Endothelial cell (in vitro differentiated cells): ENCODE data around the gene RLN1. TPM values are rescaled to one million over a fixed set of nuclear protein-coding genes. Genes with fewer than 3 reads are reported as not detected.

Source experiments
- DNase-seq: peaks from one replicate; pipeline ENCODE4 v3.0.0; 2021; ENCODE audit warnings: low spot score
- H3K27ac Mint-ChIP-seq: one replicate; pipeline ENCODE4 v1.8.0; 2021; ENCODE audit warnings: mixed read lengths, inconsistent platforms; ENCODE audit not compliant: unreplicated experiment
- H3K27me3 Mint-ChIP-seq: one replicate; pipeline ENCODE4 v1.8.0; 2021; ENCODE audit warnings: mild to moderate bottlenecking, moderate library complexity, mixed read lengths, inconsistent platforms; ENCODE audit not compliant: unreplicated experiment
- H3K36me3 Mint-ChIP-seq: one replicate; pipeline ENCODE4 v1.8.0; 2021; ENCODE audit warnings: mild to moderate bottlenecking, low read depth, mixed read lengths, inconsistent platforms; ENCODE audit not compliant: unreplicated experiment
- H3K4me1 Mint-ChIP-seq: one replicate; pipeline ENCODE4 v1.8.0; 2021; ENCODE audit warnings: mild to moderate bottlenecking, mixed read lengths, inconsistent platforms; ENCODE audit not compliant: unreplicated experiment
- H3K4me3 Mint-ChIP-seq: one replicate; pipeline ENCODE4 v1.8.0; 2021; ENCODE audit warnings: mild to moderate bottlenecking, mixed read lengths, inconsistent platforms; ENCODE audit not compliant: unreplicated experiment
- H3K9me3 Mint-ChIP-seq: one replicate; pipeline ENCODE4 v1.8.0; 2021; ENCODE audit warnings: mixed read lengths, inconsistent platforms; ENCODE audit not compliant: unreplicated experiment
- total RNA-seq: library from RNA; stranded (reverse); fragmentation: NEBNext Ultra II Directional; extraction: Animal tissue kit (Norgen Biotek cat#: 25700); gene quantifications from one replicate; pipeline ENCODE4 v1.2.1, GENCODE V29; 2021; ENCODE audit not compliant: unreplicated experiment
- TF ChIP-seq, protein P1 (sequence below): fragments of 200-600 bp; sonication (generic); IDR thresholded peaks from one replicate; pipeline ENCODE4 v1.5.0; 2021; ENCODE audit warnings: antibody characterized with exemption; ENCODE audit not compliant: unreplicated experiment

The RLN1 gene
- total RNA-seq, 1 donor from 2014 or later, result not detected

DNA sequence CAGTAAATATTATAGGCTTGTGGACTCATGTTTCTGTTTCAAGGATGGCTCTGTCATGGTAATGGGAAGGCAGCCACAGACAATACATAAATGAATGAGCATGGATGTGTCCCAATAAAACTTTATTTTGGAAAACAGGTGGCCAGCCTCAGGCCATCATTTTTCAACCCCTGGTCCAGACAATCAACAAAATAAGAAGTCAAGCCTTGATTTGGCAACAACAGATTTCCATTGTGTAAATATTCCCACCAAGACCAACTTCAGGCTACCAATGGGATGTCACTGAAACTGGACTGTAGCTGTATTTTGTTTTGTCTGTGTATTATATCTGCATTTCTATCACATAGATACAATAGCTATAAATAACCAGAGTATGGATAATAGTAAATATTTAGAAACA lies 20.7 kb upstream of the RLN1 start:
- DNase-seq, result no peak
- TF ChIP-seq, protein P1, sequence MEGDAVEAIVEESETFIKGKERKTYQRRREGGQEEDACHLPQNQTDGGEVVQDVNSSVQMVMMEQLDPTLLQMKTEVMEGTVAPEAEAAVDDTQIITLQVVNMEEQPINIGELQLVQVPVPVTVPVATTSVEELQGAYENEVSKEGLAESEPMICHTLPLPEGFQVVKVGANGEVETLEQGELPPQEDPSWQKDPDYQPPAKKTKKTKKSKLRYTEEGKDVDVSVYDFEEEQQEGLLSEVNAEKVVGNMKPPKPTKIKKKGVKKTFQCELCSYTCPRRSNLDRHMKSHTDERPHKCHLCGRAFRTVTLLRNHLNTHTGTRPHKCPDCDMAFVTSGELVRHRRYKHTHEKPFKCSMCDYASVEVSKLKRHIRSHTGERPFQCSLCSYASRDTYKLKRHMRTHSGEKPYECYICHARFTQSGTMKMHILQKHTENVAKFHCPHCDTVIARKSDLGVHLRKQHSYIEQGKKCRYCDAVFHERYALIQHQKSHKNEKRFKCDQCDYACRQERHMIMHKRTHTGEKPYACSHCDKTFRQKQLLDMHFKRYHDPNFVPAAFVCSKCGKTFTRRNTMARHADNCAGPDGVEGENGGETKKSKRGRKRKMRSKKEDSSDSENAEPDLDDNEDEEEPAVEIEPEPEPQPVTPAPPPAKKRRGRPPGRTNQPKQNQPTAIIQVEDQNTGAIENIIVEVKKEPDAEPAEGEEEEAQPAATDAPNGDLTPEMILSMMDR, result no peak
- H3K36me3 Mint-ChIP-seq, result peaks cover 3% of the 10 kb centered on the region
- H3K27ac Mint-ChIP-seq, result no peak overlapping the region
- H3K4me1 Mint-ChIP-seq, result no peaks in the 10 kb centered on the region
- no peaks in the 10 kb centered on the region for H3K9me3 Mint-ChIP-seq
- H3K4me3 Mint-ChIP-seq, result no peak overlapping the region
- H3K27me3 Mint-ChIP-seq, result peaks cover 3% of the 10 kb centered on the region

- Mint-ChIP-seq H3K9me3 (no peaks in the 10 kb centered on the region), H3K4me1 (no peaks in the 10 kb centered on the region), H3K36me3 (peaks cover 3% of the 10 kb centered on the region), H3K27me3 (peaks cover 3% of the 10 kb centered on the region), H3K27ac (no peak overlapping the region), H3K4me3 (no peak overlapping the region)
- DNase-seq, result no peak
- TF ChIP-seq, protein P1, result no peak
Measured at GRCh38 chr9:5357431-5358105, 17.9 kb upstream of the RLN1 start.

- Mint-ChIP-seq H3K4me3 (no peak overlapping the region), H3K9me3 (no peaks in the 10 kb centered on the region), H3K27me3 (peaks cover 2% of the 10 kb centered on the region), H3K36me3 (no peaks in the 10 kb centered on the region), H3K27ac (no peak overlapping the region), H3K4me1 (no peaks in the 10 kb centered on the region)
- TF ChIP-seq, protein P1, result no peak
- DNase-seq, result no peak
Measured at GRCh38 chr9:5355817-5356216, 16.1 kb upstream of the RLN1 start.

GRCh38 chr9:5355226-5355625 lies 15.6 kb upstream of the RLN1 start:
- Mint-ChIP-seq H3K4me1 (no peaks in the 10 kb centered on the region), H3K27me3 (peaks cover 2% of the 10 kb centered on the region), H3K27ac (no peak overlapping the region), H3K36me3 (no peaks in the 10 kb centered on the region), H3K9me3 (no peaks in the 10 kb centered on the region), H3K4me3 (no peak overlapping the region)
- DNase-seq, result no peak
- TF ChIP-seq, protein P1, result no peak

DNA sequence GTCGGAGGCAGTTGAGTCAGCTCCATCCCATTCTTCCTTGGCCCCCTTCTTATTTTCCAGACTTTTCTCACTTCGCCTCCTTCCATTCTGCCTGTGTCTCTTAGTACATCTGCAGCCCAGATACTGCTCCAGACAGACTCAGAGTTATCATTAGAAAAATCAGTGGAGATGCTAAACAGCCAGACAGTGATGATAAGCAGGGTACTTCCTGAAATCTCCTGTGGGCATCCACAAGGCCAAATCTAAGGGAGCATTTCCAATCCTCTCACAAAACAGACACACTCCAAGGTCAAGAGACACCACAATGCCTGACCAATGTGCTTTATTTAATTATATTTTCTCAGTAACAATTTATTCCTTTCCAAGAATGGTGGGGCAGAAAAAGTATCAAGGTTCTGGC lies 14.5 kb upstream of the RLN1 start:
- no peak overlapping the region for H3K4me3 Mint-ChIP-seq
- H3K36me3 Mint-ChIP-seq, result no peaks in the 10 kb centered on the region
- TF ChIP-seq, protein P1, result no peak
- peaks cover 2% of the 10 kb centered on the region for H3K27me3 Mint-ChIP-seq
- H3K4me1 Mint-ChIP-seq, result no peaks in the 10 kb centered on the region
- no peak overlapping the region for H3K27ac Mint-ChIP-seq
- H3K9me3 Mint-ChIP-seq, result no peaks in the 10 kb centered on the region
- no peak for DNase-seq
